OCI-LY3 (cell line): Measurements from ENCODE around the gene MYB.

Source experiments
- EZH2phosphoT487 ChIP-seq: fragments of 200-600 bp; shearing (Covaris generic); IDR thresholded peaks from 2 replicates; pipeline ENCODE4 v1.6.1; 2018; ENCODE audit warnings: antibody characterized with exemption, mixed run types, low read depth
- TF ChIP-seq, protein P1 (sequence below): fragments of 200-600, 300-600 bp; sonication (generic); IDR thresholded peaks from 2 replicates; pipeline ENCODE4 v1.5.1; 2014; ENCODE audit warnings: antibody characterized with exemption, low read length, low read depth

- TF ChIP-seq, protein P1, sequence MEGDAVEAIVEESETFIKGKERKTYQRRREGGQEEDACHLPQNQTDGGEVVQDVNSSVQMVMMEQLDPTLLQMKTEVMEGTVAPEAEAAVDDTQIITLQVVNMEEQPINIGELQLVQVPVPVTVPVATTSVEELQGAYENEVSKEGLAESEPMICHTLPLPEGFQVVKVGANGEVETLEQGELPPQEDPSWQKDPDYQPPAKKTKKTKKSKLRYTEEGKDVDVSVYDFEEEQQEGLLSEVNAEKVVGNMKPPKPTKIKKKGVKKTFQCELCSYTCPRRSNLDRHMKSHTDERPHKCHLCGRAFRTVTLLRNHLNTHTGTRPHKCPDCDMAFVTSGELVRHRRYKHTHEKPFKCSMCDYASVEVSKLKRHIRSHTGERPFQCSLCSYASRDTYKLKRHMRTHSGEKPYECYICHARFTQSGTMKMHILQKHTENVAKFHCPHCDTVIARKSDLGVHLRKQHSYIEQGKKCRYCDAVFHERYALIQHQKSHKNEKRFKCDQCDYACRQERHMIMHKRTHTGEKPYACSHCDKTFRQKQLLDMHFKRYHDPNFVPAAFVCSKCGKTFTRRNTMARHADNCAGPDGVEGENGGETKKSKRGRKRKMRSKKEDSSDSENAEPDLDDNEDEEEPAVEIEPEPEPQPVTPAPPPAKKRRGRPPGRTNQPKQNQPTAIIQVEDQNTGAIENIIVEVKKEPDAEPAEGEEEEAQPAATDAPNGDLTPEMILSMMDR: no peak
- no peak for TF ChIP-seq EZH2phosphoT487
These were observed 49.8 kb downstream of the MYB start for GRCh38 chr6:135230711-135231468.
